Measurements from ENCODE around the gene HOXB7. TPM values are rescaled to one million over a fixed set of nuclear protein-coding genes. Genes with fewer than 3 reads are reported as not detected.

Gene HOXB7
- total and polyA plus RNA-seq, 9 donors = 0.23 to 6.9 (median 1.3) TPM

DNA sequence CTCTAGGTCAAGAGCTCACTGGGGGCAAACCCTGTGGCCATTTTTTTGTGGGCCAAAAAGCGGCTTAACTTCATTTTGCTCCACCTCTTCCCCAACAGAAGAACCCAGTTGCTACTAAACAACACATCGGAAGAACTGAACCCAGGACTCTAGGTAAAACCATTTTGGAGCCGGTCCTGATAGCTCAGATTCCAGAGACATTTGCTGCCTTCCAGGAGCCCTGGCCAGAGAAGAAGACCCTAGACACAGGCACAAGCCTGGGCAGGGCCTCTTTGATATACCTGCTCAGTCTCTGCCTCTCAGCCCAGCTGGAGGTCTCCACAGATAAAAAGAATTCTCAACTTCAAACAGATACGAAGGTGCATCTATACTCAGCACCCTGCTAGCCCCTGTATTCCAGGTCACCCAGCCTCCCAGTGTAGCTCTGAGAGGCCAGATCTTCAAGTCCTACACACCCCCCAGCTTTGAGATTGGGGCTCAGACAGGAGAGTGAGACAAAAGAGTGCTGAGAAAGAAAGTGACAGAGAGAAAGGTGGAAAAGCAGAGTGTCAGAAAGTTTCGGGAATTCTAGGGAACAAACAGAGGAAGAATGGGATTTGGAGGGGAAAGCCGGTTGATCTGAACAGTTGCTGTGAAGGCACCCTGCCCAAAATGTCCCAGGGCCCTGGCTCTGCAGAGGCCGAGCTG, 21.9 kb upstream of the HOXB7 start:
- Histone ChIP-seq H3K9me3 (no peaks in the 10 kb centered on the region), H3K27ac (no peak overlapping the region), H3K36me3 (no peaks in the 10 kb centered on the region), H3K4me1 (ENCODE audit: insufficient read depth) (no peaks in the 10 kb centered on the region), H3K27me3 (no peaks in the 10 kb centered on the region), H3K4me3 (no peak overlapping the region)
- WGBS, 3 donors = 20 to 43% (median 22%) methylated on average over 7 of the region's 7 CpGs
- intact Hi-C loops (cut with DNase I) = no loop called here
- no peak for DNase-seq
- TF ChIP-seq, protein P1, sequence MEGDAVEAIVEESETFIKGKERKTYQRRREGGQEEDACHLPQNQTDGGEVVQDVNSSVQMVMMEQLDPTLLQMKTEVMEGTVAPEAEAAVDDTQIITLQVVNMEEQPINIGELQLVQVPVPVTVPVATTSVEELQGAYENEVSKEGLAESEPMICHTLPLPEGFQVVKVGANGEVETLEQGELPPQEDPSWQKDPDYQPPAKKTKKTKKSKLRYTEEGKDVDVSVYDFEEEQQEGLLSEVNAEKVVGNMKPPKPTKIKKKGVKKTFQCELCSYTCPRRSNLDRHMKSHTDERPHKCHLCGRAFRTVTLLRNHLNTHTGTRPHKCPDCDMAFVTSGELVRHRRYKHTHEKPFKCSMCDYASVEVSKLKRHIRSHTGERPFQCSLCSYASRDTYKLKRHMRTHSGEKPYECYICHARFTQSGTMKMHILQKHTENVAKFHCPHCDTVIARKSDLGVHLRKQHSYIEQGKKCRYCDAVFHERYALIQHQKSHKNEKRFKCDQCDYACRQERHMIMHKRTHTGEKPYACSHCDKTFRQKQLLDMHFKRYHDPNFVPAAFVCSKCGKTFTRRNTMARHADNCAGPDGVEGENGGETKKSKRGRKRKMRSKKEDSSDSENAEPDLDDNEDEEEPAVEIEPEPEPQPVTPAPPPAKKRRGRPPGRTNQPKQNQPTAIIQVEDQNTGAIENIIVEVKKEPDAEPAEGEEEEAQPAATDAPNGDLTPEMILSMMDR (IDR thresholded peaks at IDR 0.05) = no peak
- TF ChIP-seq POLR2A (IDR thresholded peaks at IDR 0.05) (no peak), EP300 (IDR thresholded peaks at IDR 0.05) (no peak)

DNA sequence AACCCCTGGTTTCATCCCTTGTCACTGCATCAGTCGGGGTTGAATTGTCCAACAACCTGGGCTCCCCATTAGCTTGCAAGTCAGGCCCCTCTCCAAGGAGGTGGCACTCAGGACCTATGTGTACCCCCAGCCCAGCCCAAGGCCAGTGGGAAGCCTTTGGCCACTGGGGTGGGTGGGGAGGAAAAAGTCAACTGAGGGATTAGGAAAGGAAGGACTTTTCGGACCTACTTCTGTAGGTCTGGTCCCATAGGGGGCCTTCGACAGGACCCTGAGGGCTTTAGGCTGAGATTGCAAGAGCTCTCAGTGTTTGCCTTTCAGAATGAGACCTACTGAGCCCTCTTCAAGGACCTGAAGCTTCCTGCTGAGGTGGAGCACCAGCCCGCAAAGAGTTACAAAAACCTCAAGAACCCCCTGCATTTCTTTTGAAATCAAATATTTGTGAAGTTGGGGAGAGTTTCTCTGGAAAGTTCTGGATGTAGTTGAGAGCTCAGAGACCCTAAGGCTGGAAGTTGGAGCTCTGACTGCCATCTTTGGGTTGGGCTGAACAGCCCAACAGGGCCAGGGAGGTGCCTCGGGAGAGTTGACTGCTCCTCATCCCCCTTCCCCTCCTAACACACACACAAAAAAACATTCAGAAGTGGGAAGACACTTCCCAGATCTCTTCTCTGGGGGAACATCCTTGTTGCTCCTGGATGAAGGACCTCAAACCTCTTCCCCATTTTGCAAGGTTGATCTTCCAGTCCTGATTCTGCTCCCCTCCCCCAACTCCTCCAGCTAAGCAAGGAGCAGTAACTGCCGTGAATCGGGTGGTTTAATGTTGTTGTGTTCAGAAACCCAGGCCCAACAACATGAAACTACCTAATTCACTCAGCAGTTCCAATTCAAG, 21.1 kb upstream of the HOXB7 start:
- Histone ChIP-seq H3K27ac (no peak overlapping the region), H3K36me3 (no peaks in the 10 kb centered on the region), H3K4me3 (no peak overlapping the region), H3K4me1 (ENCODE audit: insufficient read depth) (no peaks in the 10 kb centered on the region), H3K27me3 (no peaks in the 10 kb centered on the region), H3K9me3 (no peaks in the 10 kb centered on the region)
- intact Hi-C loops (cut with DNase I) = no loop called here
- no peak for DNase-seq
- 23 to 38% (median 30%) methylated on average over 7 of the region's 7 CpGs for WGBS, 3 donors
- no peak for TF ChIP-seq POLR2A (IDR thresholded peaks at IDR 0.05)
- TF ChIP-seq, protein P1 (IDR thresholded peaks at IDR 0.05) = no peak
- TF ChIP-seq EP300 (IDR thresholded peaks at IDR 0.05) = no peak

DNA sequence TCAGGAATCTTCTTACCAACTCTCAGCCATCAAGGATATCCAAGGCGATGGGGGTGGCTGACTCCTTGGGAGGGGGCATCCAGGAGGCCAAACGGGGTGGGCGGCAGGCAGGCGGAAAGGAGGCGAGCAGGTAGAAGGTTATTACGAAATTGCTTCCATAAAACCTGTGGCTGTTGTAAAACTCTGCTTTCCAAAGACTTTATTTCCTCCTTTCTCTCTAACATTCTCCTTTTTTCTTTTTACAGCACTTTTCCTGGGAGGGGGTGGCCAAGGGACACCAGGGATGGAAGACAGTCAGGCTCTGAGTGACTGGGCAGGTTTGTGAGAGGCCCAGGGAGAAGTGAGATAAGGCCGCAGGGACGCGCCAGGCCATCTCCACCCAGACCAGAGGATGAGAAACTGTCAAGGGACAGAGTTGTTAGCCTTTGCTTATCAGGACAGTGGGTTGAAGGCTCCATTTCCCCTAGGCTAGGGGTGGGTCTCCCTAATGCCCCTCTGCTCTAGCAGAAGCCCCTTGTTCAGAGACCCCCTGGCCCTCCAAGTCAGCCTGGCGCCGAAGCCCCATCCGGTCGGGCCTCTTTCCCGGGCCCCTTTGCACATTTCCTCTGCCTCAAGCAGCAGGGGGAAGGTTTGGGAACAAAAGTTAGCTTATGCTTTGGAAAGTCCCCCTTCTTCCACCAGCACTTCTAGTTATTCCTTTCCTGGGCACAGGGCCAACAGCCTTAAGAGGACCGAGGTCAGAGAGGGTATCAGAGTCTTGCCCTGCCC, 20.3 kb upstream of the HOXB7 start:
- H3K4me1 ChIP-seq (ENCODE audit: insufficient read depth) = no peaks in the 10 kb centered on the region
- no peaks in the 10 kb centered on the region for H3K36me3 ChIP-seq
- no peak for DNase-seq
- no peaks in the 10 kb centered on the region for H3K27me3 ChIP-seq
- no peaks in the 10 kb centered on the region for H3K9me3 ChIP-seq
- TF ChIP-seq, protein P1 (IDR thresholded peaks at IDR 0.05) = no peak
- WGBS, 3 donors = 18 to 41% (median 21%) methylated on average over 15 of the region's 15 CpGs
- H3K4me3 ChIP-seq = no peak overlapping the region
- intact Hi-C loops (cut with DNase I) = no loop called here
- H3K27ac ChIP-seq = no peak overlapping the region
